VCaP (cell line): ENCODE measurements around the gene TBL2.
"Not testable (repeated sequence)": the region's sequence is repeated elsewhere in the genome, so short reads cannot be mapped to it uniquely, and the experiment has no call there.

Source experiments
- H3K27ac ChIP-seq: fragments of 450-650 bp; 2 replicates; pipeline ENCODE4 v1.5.1; 2017
- CTCF ChIP-seq: fragments of 450-650 bp; conservative IDR thresholded peaks from 2 replicates; pipeline ENCODE4 v1.5.1; 2017; ENCODE audit warnings: mild to moderate bottlenecking, moderate library complexity

The TBL2 gene

GRCh38 chr7:73585196-73585595 is 6.8 kb upstream of the TBL2 start:
- TF ChIP-seq CTCF = no peak
- no peak overlapping the region for H3K27ac ChIP-seq

GRCh38 chr7:73582664-73583202 is 4.4 kb upstream of the TBL2 start:
- no peak overlapping the region for H3K27ac ChIP-seq
- TF ChIP-seq CTCF = no peak

- H3K27ac ChIP-seq = not testable (repeated sequence)
Measured at GRCh38 chr7:73581006-73581405, 2.6 kb upstream of the TBL2 start.

GRCh38 chr7:73577627-73578341 is 595 bp downstream of the TBL2 start:
- H3K27ac ChIP-seq = peak overlapping the region; percentile 94
- no peak for TF ChIP-seq CTCF

- no peak overlapping the region for H3K27ac ChIP-seq
- TF ChIP-seq CTCF = no peak
Measured at GRCh38 chr7:73573791-73574190, 4.6 kb downstream of the TBL2 start.

GRCh38 chr7:73573276-73573675 is 5.1 kb downstream of the TBL2 start:
- no peak for TF ChIP-seq CTCF
- no peak overlapping the region for H3K27ac ChIP-seq

- TF ChIP-seq CTCF = no peak
- H3K27ac ChIP-seq = no peak overlapping the region
Measured at GRCh38 chr7:73572767-73573186, 5.6 kb downstream of the TBL2 start.

- H3K27ac ChIP-seq = no peak overlapping the region
- no peak for TF ChIP-seq CTCF
Measured at GRCh38 chr7:73570977-73571376, 7.4 kb downstream of the TBL2 start.
